Activated CD8-positive, alpha-beta memory T cell treated with anti-CD3 and anti-CD28 coated beads, Interleukin-2, amount 50 U/mL, for 1 hour (primary cell): Measurements from ENCODE around the gene TCTN3.
"Not testable (repeated sequence)": the region's sequence is repeated elsewhere in the genome, so short reads cannot be mapped to it uniquely, and the experiment has no call there.

ENCODE experiments used
- DNase-seq: peaks from one replicate; pipeline ENCODE4 v3.0.0-alpha.2; 2020; ENCODE audit errors: extremely low read depth

The TCTN3 gene

GRCh38 chr10:95688648-95689047, 5.1 kb downstream of the TCTN3 start:
- no peak for DNase-seq

GRCh38 chr10:95683966-95684365, 9.8 kb downstream of the TCTN3 start:
- DNase-seq: no peak

DNA sequence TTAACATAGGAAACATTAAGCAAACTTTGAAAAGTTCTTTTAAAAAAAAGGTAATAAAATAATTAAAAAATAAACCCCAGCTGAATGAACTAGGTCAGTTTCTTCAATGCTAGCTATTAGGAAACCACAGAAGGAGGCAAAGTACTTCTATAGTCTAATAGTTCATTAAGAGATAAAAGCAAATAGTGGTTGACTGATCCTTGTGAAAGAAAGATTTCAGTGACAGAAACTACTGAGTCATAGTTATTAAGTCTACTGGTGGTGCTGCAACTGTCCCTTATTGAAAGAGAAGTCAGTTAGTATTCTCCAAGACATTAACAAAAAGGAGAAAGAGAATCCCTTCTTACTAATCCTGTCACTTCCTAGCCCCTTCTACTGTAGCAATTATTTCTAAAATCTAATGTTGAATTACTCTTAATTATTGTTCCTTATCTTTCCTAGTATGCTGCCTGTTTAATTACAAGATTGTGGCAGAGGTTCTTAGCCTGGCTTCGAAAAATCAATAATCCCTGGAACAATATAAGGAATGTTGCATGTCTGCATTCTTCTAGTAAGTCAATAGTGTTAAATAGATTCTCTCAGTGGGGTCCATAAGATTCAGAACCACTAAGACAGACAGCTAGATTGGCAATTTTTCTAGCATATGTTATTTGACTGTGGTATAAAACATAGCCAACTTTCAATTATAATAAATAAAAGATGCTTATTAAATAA, 18.2 kb downstream of the TCTN3 start:
- DNase-seq: no peak

DNA sequence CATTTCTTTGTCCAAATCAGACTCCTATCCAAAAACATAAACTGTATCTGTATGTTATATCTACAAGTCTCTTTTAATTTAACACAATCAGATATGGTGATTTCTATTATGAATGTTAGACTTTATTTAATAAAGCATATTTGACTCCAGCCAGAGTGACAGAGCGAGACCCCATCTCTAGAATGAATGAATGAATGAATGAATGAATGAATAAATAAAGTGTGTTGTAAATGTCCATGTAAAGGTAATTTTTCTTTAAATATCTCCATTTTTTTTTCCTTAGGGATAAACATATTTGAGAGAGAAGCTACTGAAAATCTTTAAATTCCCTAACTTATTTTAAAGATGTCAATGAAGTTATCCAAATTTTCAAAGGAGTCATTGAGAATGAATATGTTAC, 19.1 kb downstream of the TCTN3 start:
- DNase-seq: no peak

DNA sequence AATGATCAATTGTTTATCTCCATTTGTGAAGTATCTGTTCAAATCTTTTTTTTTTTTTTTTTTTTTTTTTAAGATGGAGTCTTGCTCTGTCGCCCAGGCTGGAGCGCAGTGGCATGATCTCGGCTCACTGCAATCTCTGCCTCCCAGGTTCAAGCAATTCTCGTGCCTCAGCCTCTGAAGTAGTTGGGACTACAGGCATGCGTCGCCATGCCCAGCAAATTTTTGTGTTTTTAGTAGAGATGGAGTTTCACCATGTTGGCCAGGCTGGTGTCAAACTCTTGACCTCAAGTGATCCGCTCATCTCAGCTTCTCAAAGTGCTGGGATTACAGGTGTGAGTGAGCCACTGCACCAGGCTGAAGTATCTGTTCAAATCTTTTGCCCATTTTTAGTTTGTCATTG, 21.1 kb downstream of the TCTN3 start:
- not testable (repeated sequence) for DNase-seq

- no peak for DNase-seq
Observed at GRCh38 chr10:95664543-95664942, 29.2 kb downstream of the TCTN3 start.

GRCh38 chr10:95663496-95663895, 30.2 kb downstream of the TCTN3 start:
- no peak for DNase-seq

- no peak for DNase-seq
Observed at GRCh38 chr10:95661818-95662217, 31.9 kb downstream of the TCTN3 start.

DNA sequence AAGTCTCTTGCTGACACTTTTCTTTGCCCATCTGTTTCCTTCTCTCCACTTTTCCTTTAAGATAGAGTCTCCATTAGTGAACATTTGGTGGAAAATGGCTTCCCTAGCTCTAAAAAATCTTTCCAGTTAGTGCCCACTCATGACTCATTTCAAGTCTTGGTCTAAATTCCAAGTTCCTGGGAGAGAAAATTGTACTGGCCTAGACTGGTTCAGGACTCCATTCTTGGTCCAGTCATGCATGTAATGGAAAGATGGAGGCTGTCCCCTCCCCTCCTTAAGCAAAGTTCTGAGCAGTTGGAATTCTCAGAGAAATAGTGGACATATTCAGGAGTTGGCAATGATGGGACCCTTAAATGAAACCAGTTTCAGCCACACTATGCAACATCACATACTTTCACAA, 33.4 kb downstream of the TCTN3 start:
- no peak for DNase-seq

DNA sequence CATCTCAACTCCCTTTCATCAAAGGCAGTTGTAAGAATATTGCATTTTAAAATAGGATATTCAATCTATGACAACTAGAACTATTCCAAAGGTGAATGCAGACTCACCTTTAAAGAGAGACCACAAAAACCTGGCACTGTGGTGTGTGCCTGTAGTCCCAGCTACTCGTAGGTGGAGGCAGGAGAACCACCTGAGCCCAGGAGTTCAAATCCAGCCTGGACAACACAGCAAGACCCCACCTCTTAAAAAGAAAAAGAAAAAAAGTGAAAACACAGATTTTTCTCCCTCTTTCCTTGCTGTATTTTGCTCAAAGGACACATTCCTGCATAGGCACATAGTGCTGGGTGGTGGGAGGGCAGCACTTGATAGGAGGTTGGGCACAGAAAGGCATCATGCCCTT, 36.5 kb downstream of the TCTN3 start:
- DNase-seq: no peak

DNA sequence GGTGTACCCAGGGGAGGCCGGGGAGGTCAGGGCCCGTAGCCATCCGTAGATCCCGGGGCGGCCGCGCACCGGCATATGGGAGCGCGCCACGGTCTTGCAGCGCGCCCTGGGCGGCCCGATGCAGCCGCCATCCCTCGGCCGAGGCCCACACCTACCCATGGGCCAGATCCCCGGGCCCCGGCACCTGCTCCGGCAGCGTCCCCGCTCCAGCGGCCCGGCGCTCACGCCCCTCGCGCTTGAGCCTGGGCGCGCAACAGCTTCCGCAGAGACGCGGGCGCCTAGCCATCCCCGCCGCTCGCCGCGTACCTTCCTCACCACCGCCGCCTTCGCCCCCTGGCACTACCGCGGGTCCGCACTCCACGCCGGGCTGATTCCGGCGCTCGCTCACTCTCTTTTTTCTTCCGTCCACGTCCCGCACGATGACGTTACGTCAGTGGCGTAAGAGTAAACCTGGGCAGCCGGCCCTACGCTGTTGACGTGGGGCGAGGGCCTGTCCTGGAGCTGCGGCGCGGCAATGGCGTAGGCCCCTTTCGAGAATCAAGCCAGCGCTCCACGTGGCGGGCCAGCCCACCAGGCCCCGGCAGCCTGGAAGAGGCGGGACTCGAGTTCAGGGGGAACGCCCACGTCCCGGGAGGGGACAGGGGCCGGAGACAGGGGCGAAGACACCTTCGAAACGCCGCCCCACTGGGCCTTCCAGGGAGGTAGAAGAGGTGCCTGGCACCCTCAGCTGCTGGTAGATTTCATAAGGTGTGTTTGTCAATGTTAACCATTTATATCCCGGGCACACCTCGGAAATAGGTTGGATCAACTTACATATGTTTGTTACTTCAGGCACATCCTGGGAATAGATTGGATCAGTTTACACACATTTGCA, 37.2 kb downstream of the TCTN3 start, which contains the start of gene ALDH18A1:
Gene ALDH18A1 (minus strand): TSS at position 421 of the 874 bp plus-strand sequence. CDS start 3,334 bp downstream, outside the sequence.
- peak; percentile 78 for DNase-seq

- peak; percentile 0 for DNase-seq
Observed at GRCh38 chr10:95655571-95656290, 38.0 kb downstream of the TCTN3 start.

DNA sequence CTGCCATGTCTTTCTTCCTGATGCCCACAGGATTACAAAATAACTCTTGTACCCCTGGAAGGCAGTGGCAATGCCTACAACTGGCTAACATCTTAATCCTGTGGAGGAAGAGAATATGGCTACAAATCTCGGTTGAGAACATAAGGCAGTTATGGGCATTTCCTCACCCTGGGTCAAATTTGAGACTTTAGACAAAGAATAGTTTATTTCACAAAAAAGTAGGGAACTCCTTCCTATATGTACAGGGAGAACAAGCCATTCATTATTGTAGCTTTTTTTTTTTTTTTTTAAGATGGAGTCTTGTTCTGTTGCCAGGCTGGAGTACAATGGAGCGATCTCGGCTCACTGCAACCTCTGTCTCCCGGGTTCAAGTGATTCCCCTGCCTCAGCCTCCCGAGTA, 39.8 kb downstream of the TCTN3 start:
- DNase-seq: no peak

GRCh38 chr10:95651346-95652060, 42.2 kb downstream of the TCTN3 start:
- no peak for DNase-seq

DNA sequence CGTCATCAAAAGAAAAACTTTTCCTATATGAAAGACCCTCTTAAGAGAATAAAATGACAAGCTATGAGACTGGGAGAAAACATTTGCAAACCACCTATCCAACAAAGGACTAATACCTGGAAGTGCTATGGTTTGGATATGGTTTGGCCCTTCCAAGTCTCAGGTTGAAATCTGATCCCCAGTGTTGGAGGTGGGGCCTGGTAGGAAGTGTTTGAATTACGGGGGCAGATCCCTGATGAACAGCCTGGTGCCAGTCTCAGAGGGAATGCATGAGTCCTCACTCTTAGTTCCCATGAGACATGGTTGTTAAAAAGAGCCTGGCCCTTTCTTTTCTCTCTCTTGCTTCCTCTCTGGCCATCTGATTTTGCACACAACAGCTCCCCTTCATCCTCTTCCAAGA, 43.5 kb downstream of the TCTN3 start:
- DNase-seq: no peak

DNA sequence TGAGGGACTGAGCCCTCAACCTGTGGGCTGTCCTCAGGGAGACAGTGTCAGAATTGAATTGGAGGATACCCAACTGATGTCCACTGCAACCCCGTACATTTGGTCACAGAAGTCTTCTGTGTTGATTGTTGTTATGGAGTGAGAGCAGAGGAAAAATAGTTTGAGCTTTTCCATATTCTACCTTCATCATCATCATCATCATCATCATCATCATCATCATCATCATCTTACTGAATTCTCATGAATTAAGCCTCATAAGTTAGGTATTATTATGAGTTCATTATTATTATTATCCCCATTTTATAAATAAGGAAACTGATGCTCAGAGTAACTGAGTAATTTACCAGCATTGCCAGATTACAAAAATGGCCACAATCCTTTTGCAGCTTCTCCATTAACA, 45.6 kb downstream of the TCTN3 start:
- no peak for DNase-seq

- no peak for DNase-seq
Observed at GRCh38 chr10:95646160-95646559, 47.6 kb downstream of the TCTN3 start.

- DNase-seq: no peak
Observed at GRCh38 chr10:95644901-95645300, 48.8 kb downstream of the TCTN3 start.

GRCh38 chr10:95640891-95641315, 52.8 kb downstream of the TCTN3 start:
- DNase-seq: no peak

DNA sequence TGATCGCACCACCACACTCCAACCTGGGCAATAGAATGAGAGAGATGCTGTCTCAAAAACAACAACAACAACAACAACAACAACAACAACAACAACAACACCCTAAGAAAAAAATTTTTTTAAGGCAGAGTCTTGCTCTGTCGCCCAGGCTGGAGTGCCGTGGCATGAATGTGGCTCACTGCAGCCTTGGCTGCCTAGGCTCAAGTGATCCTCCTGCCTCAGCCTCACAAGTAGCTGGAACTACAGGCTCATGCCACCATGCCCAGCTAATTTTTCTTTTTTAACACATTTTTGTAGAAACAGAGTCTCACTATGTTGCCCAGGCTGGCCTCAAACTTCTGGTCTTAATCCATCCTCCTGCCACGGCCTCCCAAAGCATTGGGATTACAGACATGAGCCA, 55.8 kb downstream of the TCTN3 start:
- no peak for DNase-seq

GRCh38 chr10:95637140-95637539, 56.6 kb downstream of the TCTN3 start:
- DNase-seq: no peak

DNA sequence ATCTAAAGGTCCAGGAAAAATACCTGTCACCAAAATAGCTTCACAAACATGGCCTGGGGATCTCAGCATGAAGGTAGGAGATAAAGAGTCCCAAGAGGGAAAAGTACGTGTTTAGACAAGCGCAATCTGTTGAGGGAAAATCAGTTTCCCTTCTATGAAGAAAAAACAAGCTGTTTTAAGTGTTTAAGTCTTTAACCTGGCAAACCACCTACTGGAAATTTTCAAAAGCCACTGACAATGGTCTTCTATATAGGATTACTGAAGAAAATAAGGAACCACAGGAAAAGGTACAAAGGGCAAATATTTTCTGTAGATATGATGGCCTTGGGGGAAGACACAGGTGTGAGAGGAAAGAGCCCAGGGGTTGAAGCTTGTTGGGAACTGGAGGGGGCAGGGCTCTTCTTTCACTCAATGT, 58.4 kb downstream of the TCTN3 start:
- no peak for DNase-seq
